Small intestine (tissue), 4 donors: ENCODE results near the gene RNU6-1. TPM values are rescaled to one million over a fixed set of nuclear protein-coding genes. Genes with fewer than 3 reads are reported as not detected.

Experiments
- polyA plus RNA-seq, 4 donors: library from polyadenylated mRNA; stranded (reverse) in 3 of 4; unstranded in 1 of 4; fragments of 200-250 nt in 3 of 4; fragments of 120-200 nt in 1 of 4; gene quantifications; one replicate each; pipeline versions ENCODE4 v1.2.1 to v1.2.3, GENCODE V29; 2013
- donor health status: healthy with polysubstance abuse.
- donor health status: Bipolar disorder and iron deficiency.
- donor health status: healthy.

The RNU6-1 gene
- polyA plus RNA-seq, 4 donors = not detected

Other genes with a start within 250 kb of the RNU6-1 start
- gene SKOR1, start 14.5 kb downstream of the RNU6-1 start, polyA plus RNA-seq = under 1 TPM; 0.27 to 0.81 (median 0.38) TPM
- gene PIAS1, start 214.3 kb upstream of the RNU6-1 start, polyA plus RNA-seq = 10 to 100 TPM in 3 of 4 donors, 1 to 10 TPM in 1; 9.0 to 48.0 (median 20.0) TPM